ENCODE measurements around the gene EYA3. TPM values are rescaled to one million over a fixed set of nuclear protein-coding genes. Genes with fewer than 3 reads are reported as not detected.

The EYA3 gene
- total RNA-seq, 1 experiment from 2014 or later: 32.7 TPM

- H3K79me1 ChIP-seq (ENCODE audit: insufficient read depth, low read depth, low read length, poor library complexity, severe bottlenecking): no peaks in the 10 kb centered on the region
- H3K23ac ChIP-seq (ENCODE audit: insufficient read length, low read depth, low read length): no peak overlapping the region
- no peak overlapping the region for H3K14ac ChIP-seq (ENCODE audit: insufficient read depth, low read length)
- no peak overlapping the region for H2BK15ac ChIP-seq (ENCODE audit: low read depth, low read length)
- Mint-ChIP-seq H3K9me3 (peaks cover 0 to 5% of the 10 kb centered on the region in 2 experiments; a peak in 3 of 5 replicates), H3K27ac (peak overlapping the region in 1 of 3 experiments; percentile 79; a peak in 1 of 7 replicates), H3K4me3 (no peak overlapping the region), H3K4me1 (peaks cover 4 to 7% of the 10 kb centered on the region in 2 experiments), H3K27me3 (ENCODE audit: low read depth) (peaks cover 8% of the 10 kb centered on the region), H3K36me3 (ENCODE audit: insufficient read depth in 1 of 3, low read depth in 3 of 3) (no peaks in the 10 kb centered on the region; a peak in 2 of 7 replicates)
- H2BK120ac ChIP-seq (ENCODE audit: low read depth, low read length, poor library complexity, severe bottlenecking): no peak overlapping the region
- H3K9ac ChIP-seq (ENCODE audit: extremely low read depth, insufficient read length, low read length): no peak overlapping the region
- no peak overlapping the region for H2AFZ ChIP-seq (ENCODE audit: low read length)
- no peak overlapping the region for H3K4me2 ChIP-seq (ENCODE audit: insufficient read depth, insufficient read length, low read length)
- H3K9me3 ChIP-seq (ENCODE audit: control insufficient read depth, low read depth, low read length): no peaks in the 10 kb centered on the region
- H4K20me1 ChIP-seq (ENCODE audit: control insufficient read depth, insufficient read depth, insufficient read length): no peaks in the 10 kb centered on the region
- no CpG with 5 or more reads among the region's 11 CpGs for WGBS (ENCODE audit: extremely low coverage, insufficient read length, low lambda C conversion rate)
- no peak overlapping the region for H4K8ac ChIP-seq (replicated peaks; ENCODE audit: insufficient read length, low read depth, low read length)
- H3K27me3 ChIP-seq (ENCODE audit: insufficient read depth, low read length): no peaks in the 10 kb centered on the region
- no peak overlapping the region for H3K18ac ChIP-seq (ENCODE audit: insufficient read length, low read depth, low read length)
- no peaks in the 10 kb centered on the region for H3K4me1 ChIP-seq (ENCODE audit: insufficient read depth, low read length)
- H2AK5ac ChIP-seq (ENCODE audit: insufficient read length, low read length): no peak overlapping the region
- H3T11ph ChIP-seq (ENCODE audit: low read length): no peak overlapping the region
- H2BK5ac ChIP-seq (ENCODE audit: insufficient read length, low read length): no peak overlapping the region
- H3K4ac ChIP-seq (ENCODE audit: low read depth, low read length): no peak overlapping the region
- H4K5ac ChIP-seq (ENCODE audit: insufficient read length, low read depth, low read length): no peak overlapping the region
- no peak for DNase-seq
- H3K79me2 ChIP-seq (ENCODE audit: insufficient read depth, low read length): no peaks in the 10 kb centered on the region
- H2BK12ac ChIP-seq (ENCODE audit: insufficient read length, low read depth, low read length): no peak overlapping the region
- H3K23me2 ChIP-seq (ENCODE audit: insufficient read length, low read depth, low read length, poor library complexity, severe bottlenecking): no peaks in the 10 kb centered on the region
- no peak overlapping the region for H2BK20ac ChIP-seq (ENCODE audit: low read depth, low read length, poor library complexity, severe bottlenecking)
- H3K27ac ChIP-seq (ENCODE audit: insufficient read length, low read depth, low read length): no peak overlapping the region
- no peak overlapping the region for H3K56ac ChIP-seq (ENCODE audit: insufficient read length, low read depth, low read length)
- no peak overlapping the region for H4K91ac ChIP-seq (ENCODE audit: insufficient read length, low read depth, low read length)
- TF ChIP-seq, protein P1, sequence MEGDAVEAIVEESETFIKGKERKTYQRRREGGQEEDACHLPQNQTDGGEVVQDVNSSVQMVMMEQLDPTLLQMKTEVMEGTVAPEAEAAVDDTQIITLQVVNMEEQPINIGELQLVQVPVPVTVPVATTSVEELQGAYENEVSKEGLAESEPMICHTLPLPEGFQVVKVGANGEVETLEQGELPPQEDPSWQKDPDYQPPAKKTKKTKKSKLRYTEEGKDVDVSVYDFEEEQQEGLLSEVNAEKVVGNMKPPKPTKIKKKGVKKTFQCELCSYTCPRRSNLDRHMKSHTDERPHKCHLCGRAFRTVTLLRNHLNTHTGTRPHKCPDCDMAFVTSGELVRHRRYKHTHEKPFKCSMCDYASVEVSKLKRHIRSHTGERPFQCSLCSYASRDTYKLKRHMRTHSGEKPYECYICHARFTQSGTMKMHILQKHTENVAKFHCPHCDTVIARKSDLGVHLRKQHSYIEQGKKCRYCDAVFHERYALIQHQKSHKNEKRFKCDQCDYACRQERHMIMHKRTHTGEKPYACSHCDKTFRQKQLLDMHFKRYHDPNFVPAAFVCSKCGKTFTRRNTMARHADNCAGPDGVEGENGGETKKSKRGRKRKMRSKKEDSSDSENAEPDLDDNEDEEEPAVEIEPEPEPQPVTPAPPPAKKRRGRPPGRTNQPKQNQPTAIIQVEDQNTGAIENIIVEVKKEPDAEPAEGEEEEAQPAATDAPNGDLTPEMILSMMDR (conservative IDR thresholded peaks at IDR 0.05): no peak
Observed at GRCh38 chr1:28132171-28133167, 44.1 kb upstream of the EYA3 start.

All from H9 (cell line).